SKM-1 (cell line): ENCODE data around the gene NR3C2.

Experiments
- DNase-seq: peaks from one replicate; lab custom pipeline; 2025; ENCODE audit not compliant: unreplicated experiment; lab: John Stamatoyannopoulos, UW

The NR3C2 gene

DNA sequence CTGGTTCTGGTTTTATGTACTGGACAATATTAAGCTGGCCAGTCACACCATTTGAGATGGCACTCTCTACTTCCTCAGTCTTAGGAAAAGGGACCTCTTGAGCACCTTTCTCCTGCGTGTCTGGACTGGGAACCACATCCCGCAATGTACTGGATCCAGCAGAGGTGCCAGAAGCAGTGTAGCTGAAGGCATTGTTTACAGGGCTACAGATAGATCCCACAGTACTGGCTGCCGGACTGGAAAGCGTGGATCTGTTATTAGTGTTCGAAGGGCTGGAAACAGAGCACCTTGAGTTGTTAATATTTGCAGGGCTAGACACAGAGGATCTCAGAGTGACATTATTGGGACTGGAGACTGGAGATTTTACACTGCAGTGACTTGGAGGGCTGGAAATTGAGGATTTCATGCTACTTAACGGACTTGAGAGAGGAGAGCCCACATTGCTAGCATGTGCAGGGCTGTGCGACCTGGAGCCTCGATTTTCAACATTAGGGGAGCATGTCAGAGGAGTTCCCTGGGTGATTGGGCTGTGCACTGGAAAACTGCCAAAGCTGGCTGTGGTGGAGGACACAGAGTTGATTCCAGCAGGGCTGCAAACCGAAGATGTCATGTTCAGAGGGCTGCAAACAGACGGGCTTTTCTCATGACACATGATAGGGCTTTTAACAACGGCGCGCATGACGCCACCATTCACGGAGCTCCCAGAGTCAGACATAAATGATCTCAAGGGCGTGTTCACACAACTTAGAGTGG, 6.4 kb downstream of the NR3C2 start:
- no peak for DNase-seq

DNA sequence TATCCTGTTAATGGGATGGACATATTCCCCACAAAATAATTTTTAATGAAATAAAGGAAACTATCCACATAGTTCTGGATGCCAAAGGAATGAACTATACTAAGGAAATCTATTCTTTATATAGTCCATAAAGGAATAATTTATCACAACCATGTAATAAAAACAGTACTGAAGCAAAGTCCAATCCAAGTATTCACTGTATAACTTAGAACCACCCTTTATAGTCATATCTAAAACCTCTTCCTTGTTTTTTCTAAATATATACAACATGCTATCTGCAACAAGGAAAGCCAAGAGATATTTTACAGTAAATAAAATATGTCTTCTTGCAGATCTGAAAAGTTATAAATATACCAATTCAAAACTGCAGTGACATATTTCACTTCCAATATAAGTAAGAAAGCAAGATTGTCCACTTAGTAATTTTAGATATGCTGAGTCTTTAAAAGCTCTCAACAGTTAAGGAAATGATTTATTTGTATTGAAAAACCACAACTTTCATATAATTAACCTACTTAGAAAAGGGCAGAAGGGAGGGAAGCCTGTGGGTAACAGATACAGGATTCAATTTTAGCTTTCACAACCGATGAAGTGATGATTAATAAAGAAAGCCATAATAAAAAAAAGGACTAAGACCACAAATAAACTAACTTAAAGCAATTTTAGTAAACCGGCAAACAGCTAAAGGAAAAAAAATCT, 8.0 kb downstream of the NR3C2 start:
- DNase-seq = no peak

DNA sequence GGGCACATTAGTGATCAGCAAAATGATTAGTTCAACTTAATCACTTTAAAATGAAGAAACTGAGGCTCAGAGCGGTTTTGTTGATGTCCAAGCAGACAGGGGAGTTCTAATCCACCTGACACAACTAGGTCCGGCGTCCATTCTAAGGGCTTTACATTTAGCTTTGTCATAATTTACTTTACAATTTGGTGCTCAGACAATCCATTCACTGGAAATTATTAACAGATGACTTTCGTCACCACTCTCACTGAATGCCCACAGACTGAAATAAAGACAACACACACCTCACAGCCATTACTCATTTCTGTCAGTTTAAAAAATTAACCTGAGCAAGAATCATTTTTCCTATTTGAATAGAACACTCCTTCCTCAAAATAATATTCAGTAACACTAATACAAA, 10.8 kb downstream of the NR3C2 start:
- DNase-seq = no peak

DNA sequence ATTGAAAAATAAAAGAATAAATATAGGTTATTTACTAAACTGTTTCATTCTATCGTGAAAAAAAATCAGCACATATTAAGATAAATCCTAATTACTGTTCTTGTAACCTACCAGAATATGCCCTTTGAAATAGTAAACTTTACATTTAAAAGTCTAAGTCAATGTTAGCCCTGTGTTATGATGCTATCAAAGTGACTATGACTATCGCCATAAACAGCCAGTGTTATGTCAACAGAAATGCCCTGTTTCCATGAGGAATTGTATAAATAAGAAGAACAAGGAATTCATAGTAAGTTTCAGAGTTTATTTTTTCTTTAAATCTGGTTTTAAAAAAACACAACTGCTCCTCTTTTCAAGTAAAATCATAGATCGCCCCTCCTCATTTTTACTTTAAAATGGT, 11.4 kb downstream of the NR3C2 start:
- DNase-seq = no peak

DNA sequence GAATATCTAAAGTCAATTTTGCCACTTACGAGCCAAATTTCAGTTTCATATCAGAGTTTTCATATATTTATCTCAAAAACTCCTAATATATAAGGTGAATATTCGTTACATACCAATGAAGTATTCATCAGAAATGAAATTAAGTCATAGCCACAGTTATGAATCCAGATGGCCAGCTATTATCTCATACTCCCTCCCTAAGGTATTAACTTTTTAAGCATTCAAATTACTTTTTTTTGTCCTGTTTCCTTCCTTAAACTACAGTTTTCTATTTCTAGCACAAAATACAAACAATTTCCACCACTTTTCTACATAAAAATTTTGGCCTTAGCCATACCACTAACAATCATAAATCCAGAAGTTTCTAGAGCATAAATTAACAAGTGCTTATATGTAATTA, 13.0 kb downstream of the NR3C2 start:
- no peak for DNase-seq

DNA sequence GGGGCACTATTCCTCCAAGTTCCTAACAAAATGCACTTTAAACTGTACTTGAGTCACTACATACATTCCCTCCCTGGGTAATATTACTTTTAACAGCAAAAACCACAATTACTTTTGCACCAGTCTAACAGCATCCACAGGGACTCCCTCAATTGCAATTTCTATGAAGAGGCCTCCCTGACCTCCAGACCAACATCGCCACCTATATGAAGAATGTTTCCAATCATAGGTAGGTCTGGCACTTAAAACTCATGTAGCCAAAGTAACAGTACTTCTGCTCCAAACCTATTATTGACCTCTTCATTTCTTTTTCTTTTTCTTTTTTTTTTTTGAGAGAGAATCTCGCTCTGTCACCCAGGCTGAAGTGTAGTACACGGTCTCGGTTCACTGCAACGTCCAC, 15.6 kb downstream of the NR3C2 start:
- no peak for DNase-seq

DNA sequence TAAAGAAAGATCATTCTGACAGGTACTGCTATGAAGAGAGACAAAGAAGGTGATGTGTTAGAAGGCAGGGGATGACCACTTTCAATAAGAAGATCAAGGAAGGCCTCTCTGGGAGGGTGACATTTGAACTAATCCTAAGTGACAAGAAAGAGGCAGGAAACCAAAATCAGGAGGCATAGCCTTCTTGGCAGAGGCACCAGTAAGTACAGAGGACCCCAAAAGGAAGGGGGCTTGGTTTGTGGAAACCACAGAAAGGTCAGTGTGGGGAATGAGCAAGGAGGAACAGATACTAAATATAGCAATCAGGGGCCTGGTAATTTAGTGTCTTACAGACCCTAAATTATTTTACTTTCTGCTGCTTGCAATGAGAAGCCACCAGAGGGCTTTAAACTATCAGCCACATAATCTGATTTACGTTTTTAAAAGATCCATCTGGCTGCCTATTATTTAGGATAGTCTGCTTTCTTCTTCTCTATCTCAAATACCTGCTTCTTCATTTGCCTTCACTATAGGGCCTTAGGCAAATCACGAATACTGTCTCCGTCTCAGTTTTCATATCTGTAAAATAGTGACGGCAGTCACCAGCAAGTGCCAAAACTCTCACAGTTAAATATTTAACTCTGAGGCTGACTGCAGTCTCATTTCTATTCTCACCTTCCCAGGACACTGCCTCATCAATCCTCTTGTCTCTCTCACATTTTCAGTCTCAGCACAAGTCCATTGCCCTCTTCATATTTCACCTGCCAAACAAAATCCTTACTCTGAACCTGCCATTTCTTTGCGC, 16.7 kb downstream of the NR3C2 start:
- DNase-seq = no peak

DNA sequence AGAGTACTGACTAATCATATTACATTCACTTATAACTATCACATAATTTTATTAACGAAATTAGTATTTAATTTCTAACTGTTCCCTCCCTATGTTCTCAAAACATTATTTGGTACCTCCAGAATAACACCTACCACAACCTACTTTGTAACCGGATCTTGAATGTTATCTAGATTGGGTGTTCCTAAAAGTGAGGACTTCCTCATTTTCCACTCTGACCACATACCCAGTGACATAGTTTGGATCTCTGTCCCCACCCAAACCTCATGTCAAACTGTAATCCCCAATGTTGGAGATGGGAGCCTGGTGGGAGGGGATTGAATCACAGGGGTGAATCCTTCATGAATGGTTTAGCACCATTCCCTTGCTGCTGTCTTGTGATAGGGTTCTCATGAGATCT, 21.8 kb downstream of the NR3C2 start:
- DNase-seq = no peak

DNA sequence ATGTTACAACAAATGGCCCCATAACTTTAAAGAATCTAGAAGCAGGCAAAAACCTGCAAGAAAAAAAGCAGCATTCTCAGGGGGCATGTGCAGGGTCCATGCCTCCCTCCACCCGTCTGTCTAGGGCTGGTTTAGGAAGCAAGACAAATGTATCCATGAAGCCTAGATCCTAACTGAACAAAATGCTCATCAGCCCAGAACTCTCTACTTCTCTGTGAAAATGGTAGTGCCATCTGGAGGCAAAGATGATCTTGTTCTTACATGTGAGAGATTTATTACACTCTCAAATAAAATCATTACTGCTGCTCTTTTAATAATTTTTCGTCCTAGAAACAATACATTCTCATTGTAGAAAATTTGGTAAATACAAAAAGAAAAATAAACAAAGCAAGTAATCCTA, 26.7 kb downstream of the NR3C2 start:
- no peak for DNase-seq

DNA sequence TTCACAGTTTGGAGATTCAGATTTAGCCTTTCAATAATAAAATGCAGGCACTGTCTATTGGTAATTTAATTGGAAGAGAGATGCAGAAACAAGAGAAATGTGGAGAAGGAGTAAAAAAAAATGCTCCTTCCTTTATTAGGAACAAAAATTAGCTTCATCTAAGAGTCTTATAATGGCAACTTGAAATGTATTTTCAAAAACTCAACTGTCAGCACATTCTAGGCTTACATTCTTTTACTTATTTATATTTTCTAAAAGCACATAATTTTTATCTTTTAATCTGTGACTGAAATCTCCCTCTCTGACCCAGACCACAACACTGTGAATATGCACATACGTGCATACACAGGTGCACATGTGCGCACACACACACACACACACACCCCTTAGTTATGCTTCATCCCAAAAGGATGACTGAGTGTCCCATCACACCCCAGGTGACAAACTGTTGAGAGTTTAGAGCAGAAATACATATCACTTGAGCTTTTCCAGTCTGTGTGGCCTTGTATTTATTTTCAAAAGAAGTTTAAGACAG, 29.7 kb downstream of the NR3C2 start:
- no peak for DNase-seq

DNA sequence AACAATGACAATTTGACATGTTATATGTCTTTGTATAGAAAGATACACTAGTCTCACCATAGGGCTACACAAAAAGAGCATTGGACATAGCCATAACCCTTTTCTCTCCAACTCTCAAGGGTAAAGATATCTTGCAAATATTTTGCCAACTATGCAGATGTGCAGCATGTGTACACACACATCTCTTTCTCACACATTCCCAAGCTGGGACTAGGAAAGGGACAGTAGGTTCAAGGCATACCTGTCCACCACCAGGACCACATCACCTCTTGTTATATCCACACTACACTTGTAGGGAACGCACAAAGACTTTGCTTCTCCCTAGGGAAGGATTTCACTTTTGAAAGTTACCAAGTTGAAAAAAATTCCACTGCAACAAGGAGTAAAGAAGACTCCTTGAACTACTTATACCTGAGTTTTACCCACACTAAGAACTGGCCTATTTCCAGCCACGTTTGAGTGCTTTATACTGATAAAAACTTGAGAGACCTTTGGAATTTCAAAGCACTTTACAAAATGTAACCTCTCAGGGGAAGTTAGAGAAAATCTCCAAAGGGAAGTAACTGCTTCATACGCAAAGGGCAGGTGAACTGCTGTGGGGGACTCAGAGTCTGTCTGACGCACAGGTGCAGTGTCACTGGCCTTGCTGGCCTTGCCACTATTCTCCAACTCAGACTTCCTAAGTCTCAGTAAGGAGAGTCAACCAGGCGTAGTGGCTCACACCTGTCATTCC, 36.9 kb downstream of the NR3C2 start:
- DNase-seq = no peak

DNA sequence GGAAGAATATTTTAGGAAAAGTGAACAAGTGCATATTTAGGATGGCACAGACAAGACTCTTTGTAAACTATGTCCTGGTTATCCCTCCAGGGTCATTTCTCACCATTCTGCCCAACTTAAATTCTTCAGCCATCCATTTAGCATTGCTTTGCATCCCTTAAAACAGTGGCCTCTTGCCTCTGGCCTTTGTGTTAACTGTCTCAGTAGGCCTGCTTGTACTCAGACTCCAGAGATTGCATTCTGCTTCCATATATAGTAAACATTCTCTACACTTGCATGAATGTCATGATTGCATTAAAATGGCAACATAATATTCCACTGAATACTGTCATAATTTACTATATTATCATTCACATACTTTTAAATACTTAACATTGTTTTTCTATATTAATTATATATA, 43.2 kb downstream of the NR3C2 start:
- DNase-seq = no peak

DNA sequence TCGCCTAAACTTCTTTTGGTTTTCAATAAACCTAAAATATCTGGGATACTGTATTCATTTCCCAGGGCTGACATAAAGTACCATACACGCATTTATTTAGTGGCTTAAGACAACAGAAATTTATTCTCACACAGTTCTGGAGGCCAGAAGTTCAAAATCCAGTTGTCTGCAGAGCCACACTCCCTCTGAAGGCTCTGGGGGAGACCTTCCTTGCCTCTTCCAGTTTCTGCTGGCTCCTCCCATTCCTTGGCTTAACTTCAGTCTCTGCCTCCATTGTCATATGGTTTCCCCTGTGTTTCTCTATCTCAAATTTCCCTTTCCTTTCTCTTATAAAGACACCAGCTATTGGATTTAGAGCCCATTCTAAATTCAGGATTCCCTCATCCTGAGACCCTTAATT, 44.4 kb downstream of the NR3C2 start:
- no peak for DNase-seq

DNA sequence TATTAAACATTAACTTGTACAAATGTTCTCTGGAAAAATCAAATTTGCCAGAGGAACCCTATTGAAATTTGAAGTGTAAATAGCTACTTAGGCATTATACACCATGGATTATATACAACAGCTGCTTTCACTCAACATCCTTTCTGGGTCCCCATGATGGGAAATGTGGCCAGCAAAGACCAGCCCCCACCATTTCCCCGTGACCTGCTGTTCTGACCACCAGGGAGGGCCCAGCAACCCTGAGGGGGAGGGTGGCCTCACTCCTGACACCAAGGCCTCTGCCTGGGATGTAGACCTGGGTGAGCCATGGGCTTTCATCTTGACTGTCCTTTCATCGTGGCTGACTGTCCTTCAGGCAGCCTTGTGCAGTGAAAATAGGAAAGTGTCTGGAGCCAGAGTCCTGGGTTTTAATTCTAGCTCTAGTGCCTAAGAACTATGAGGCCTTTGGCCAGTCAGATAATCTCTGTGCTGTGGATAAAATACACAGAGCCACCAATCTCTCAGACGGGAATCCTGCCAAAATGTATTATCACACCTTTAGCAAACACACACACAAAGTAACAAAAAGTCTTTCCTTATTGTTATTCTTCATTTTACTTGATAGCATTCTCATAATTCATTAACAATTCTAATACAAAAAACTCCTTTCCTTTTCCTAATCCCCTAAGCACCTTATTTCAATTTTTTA, 45.1 kb downstream of the NR3C2 start:
- no peak for DNase-seq

DNA sequence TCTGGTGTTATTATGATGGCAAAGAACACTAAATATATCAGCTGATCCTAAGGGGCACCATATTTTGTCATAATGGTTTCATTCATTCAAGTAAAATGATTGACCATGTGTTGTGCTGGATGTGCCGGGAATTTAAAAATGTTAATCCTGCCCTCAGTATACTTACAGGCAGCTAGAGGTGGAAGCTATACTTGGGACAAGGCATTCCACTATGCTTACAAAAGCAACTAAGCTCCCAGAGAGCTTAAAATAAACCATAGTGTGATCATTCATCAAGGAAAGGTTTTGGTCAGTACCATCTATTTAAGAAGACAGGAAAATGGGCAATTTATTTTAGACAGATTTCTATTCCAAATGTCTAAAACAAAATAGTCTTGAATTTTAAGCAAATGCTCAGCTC, 46.4 kb downstream of the NR3C2 start:
- no peak for DNase-seq

DNA sequence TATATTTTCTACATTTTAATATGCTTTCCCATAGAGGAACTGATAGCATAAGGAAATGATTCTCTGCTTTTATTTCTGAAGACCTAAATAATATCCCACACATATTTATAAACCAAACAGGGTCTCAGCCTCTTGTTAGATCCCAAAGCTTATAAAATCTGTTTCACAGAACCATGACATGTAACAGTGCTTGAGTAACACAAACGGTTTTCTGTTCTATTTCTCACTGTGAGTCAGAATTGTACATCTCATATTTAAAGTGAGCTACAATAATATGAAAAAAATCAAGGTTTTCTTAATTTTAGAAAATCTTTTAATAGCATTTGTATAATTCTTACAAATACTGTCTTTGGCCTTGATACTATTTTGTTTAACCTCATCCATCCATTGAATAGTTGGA, 51.2 kb downstream of the NR3C2 start:
- DNase-seq = no peak

DNA sequence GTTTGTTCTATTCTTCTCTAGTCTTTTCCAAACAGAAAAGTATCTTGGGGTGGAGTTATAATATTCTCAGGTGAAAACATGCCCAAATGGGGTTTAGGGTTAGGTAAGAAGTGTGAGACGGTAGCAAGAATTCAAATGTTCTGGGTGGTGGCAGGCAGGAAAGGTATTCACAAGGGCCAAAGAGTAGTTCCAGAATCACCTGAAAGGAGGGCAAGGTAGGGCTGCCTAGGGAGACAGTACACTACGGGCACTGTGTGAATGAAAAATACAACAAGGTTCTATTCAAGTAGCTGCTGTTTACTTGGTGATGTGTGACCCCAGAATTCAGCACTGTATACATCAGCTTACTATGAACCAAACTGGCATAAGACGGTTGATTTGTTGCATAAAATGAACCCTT, 51.9 kb downstream of the NR3C2 start:
- DNase-seq = no peak

DNA sequence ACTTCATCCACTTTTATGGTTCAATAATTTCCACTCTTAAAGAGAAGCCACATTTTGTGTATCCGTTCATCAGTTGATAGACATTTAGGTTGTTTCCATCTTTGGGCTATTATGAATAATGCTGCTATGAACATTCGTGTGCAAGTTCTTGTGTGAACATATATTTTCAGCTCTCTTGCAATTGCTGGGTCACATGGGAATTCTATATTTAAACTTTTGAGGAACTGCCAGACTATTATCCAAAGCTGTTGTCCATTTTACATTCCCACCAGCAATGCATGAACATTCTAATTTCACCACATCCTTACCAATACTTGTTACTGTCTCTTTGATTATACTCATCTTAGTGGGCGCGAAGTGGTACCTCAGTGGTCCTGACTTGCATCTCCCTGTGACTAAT, 61.9 kb downstream of the NR3C2 start:
- DNase-seq = no peak

DNA sequence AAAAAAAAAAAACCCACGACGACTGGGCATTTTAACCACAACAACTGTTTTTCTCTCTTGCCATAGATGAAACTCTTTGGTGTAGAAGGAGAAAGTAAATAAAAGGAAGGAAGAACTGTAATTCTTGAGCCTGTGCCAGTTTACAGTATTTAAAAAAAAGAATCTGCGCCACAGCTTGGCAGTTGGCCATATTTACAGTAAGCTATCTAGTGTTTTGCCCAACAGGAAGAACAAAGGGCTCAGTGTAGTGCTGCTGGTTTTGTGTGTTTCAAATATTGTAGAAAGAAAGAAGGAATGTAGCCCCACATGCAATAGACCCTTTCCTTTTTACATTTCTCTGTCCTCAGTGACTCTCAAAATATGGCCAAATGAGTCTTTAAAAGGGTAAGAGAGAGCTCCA, 66.1 kb downstream of the NR3C2 start:
- DNase-seq = no peak

DNA sequence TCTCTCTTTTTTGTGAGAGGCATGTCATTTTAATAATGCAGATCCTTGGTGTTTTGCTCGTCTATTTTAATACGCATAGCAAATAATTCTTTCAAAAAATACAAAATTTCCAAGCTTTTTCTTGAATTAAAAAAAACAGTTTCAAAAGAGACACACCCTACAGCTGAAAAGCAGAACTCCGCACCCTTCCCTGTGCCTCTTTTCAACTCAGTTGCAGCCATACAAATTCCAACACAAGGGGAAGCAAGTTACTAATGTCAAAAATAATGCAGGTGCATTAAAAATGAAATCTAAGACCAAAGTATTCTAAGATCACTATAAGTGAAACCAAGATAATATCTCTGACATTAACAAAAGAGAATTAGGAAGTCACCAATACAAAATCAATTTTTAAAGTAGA, 66.6 kb downstream of the NR3C2 start:
- no peak for DNase-seq

DNA sequence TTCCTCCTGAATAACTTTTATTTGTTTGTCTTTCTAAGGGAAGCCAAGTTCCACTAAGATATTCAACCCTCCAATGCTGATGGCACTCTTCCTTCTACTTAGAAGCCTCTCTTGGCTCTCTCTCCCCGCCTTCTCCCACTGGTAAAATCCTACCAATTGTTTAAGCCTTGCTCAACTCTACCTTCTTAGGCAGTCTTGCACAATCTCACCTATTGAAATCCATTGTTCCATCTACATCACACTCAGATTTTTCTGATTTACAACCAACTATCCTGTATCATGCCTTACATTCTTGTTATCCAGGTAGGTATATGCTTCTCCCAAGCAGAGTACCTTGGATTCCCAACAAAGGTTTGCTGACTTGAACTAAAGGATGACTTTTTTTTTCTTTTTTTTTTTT, 69.1 kb downstream of the NR3C2 start:
- DNase-seq = no peak
